GM12875 (cell line): ENCODE data around the gene VDAC1.

ENCODE experiments used
- H3K4me3 ChIP-seq: one replicate; pipeline ENCODE4 v1.5.1; 2011; ENCODE audit warnings: low read depth, low read length, control low read depth
- TF ChIP-seq, protein P1 (sequence below): IDR thresholded peaks from 2 replicates; pipeline ENCODE4 v1.5.1; 2011; ENCODE audit warnings: low read depth, mild to moderate bottlenecking, control low read depth, inconsistent platforms, low read length, moderate library complexity, borderline replicate concordance; ENCODE audit not compliant: insufficient read depth

The VDAC1 gene

DNA sequence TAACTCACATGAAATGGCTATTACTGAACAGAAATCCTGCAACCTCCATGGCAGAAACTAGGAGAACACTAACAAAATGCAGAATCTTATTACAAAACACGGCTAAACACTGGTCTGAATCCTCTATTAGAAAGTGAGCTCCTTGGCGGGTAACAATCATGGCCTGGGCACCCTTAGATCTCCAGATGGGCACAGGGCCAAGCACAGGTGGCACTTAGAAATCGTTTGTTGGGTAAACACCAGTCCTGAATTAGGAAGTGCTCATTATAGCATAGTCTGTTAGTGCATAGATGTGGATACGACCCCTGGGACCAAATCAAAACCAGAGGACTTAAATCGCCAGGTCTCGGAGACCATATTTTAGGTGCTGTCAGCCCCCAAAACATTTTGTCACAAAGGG, 14.4 kb downstream of the VDAC1 start:
- TF ChIP-seq, protein P1, sequence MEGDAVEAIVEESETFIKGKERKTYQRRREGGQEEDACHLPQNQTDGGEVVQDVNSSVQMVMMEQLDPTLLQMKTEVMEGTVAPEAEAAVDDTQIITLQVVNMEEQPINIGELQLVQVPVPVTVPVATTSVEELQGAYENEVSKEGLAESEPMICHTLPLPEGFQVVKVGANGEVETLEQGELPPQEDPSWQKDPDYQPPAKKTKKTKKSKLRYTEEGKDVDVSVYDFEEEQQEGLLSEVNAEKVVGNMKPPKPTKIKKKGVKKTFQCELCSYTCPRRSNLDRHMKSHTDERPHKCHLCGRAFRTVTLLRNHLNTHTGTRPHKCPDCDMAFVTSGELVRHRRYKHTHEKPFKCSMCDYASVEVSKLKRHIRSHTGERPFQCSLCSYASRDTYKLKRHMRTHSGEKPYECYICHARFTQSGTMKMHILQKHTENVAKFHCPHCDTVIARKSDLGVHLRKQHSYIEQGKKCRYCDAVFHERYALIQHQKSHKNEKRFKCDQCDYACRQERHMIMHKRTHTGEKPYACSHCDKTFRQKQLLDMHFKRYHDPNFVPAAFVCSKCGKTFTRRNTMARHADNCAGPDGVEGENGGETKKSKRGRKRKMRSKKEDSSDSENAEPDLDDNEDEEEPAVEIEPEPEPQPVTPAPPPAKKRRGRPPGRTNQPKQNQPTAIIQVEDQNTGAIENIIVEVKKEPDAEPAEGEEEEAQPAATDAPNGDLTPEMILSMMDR: no peak

DNA sequence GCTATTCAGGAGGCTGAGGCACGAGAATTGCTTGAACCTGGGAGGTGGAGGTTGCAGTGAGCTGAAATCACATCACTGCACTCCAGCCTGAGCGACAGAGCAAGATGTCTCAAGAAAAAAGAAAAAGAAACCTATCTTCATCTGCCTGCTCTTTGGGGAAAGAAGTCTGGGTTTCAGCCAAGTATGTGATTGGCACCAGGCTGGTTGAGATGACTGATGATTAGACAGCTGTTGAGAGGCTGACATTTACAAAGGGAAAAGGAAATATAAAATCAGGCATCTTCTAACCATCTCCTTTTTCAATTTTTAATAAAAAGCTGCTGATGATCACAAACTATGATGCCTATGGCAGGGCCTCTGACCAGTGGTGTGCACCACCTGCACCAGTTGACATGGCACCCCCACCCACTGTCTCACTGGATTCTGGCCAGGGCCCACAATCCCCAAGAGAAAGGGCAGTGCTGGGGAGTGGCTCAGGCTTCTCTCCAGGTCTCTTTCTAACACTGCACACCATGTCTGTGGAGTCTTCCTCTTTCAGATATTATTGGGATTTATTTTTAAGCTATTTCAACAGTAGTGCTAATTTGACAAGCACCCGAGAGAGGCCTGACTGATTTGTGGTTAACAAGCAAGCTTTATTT, 19.1 kb downstream of the VDAC1 start:
- no peak overlapping the region for H3K4me3 ChIP-seq
- TF ChIP-seq, protein P1: no peak

More for the DNA sequence above, 14.4 kb downstream of the VDAC1 start:
- H3K4me3 ChIP-seq: no peak overlapping the region

DNA sequence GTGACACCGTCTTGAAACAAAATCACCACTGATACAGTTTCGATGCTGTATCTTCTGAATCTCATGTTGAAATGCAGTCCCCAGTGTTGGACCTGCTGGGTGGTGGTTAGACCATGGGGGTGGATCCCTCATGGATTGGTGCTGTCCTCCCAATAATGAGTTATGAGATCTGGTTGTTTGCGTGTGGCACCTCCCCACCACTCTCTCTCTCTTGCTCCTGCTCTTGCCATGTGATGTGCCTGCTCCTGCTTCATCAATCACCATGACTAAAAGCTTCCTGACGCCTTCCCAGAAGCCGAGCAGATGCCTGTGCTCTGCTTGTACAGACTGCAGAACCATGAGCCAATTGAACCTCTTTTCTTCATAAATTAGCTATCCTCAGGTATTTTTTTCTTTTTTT, 21.1 kb downstream of the VDAC1 start:
- no peak overlapping the region for H3K4me3 ChIP-seq
- TF ChIP-seq, protein P1: no peak

DNA sequence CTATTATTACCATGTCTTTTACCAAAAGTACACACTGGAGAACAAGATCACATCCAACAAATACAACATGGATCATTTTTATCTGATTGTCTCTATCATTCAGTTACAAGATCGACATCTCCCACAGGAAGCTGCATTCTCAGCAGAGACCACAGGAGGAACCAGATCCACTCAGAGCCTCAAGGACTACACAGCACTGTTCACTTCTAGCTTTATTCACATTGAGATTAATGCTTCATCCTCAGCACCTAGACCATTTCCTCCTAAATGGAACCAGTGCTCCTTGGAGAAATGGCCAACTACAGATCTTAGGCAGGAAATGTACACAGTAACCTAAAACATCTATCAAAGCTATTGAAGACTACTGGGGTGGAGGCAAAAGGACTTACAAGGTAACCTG, 23.1 kb downstream of the VDAC1 start:
- H3K4me3 ChIP-seq: no peak overlapping the region
- TF ChIP-seq, protein P1: no peak

DNA sequence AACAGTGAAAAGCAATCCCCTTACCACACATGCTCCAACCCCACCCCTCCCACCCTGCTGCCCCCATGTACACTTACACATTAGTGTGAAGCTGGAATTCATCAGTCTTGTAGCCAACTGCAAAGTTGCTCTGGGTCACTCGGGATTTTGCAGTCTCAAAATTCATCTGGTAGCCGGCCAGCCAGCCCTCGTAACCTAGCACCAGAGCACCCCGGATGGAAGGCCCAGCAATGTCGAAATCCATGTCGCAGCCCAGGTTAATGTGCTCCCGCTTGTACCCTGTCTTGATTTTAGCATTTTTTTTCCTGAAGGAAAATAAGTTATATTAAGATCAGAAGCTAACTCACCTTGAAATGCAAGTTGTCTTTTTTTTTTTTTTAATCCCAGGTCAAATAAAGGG, 24.1 kb downstream of the VDAC1 start:
- no peak overlapping the region for H3K4me3 ChIP-seq
- TF ChIP-seq, protein P1: no peak

DNA sequence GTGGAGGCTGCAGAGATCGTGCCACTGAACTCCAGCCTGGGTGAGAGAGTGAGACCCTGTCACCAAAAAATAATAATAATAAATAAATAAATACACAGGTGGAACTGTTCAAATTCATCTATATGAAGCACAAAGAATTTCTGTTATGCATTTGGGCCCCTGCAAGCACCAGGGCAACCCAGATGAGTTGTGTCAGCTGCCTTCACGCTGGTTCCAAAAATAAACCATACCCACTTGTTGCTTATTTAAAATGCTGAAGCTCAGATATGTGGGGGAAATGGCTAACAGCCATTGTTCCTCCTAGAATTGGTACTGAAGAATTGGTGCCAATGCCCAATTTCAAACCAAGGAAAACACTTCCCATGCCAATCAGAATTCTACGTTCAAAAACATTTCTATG, 25.8 kb downstream of the VDAC1 start:
- TF ChIP-seq, protein P1: no peak
- no peak overlapping the region for H3K4me3 ChIP-seq

DNA sequence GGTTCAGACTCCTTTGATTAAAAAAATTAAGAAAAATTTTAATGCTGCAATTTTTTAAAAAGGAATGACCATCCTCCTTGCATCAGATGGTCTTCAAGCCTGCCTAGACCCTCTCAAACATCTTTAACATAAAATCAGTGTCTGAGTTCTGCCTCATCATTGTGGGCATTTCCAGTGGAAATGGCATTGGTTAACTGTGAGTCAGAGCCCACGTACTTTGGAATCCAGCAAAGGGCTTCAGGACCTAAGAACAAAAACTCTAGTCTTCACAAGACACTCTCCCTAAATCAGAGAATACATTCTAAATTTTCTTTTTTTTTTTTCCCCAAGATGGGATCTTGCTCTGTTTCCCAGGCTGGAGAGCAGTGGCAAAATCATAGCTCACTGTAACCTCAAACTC, 26.9 kb downstream of the VDAC1 start:
- no peak overlapping the region for H3K4me3 ChIP-seq
- TF ChIP-seq, protein P1: no peak
